Upper lobe of right lung (tissue), 1 donor: ENCODE results near the gene AP3B1. TPM values are rescaled to one million over a fixed set of nuclear protein-coding genes. Genes with fewer than 3 reads are reported as not detected.

Experiments used
- ATAC-seq: fragments of 200-7000 bp; cut with Tn5 transposase; one replicate; pipeline ENCODE4 v1.9.1; 2020; ENCODE audit warnings: mild to moderate bottlenecking, moderate library complexity
- DNase-seq: peaks from one replicate; pipeline ENCODE4 v3.0.0-alpha.2; 2020
- H3K27ac ChIP-seq: fragments of 200-600 bp; one replicate; pipeline ENCODE4 v1.8.0; 2022
- H3K27me3 ChIP-seq: fragments of 200-600 bp; one replicate; pipeline ENCODE4 v1.8.0; 2022; ENCODE audit warnings: mild to moderate bottlenecking
- H3K36me3 ChIP-seq: fragments of 200-600 bp; one replicate; pipeline ENCODE4 v1.8.0; 2022
- H3K4me1 ChIP-seq: fragments of 200-600 bp; one replicate; pipeline ENCODE4 v1.8.0; 2022
- H3K4me3 ChIP-seq: fragments of 200-600 bp; one replicate; pipeline ENCODE4 v1.8.0; 2022; ENCODE audit warnings: mild to moderate bottlenecking
- H3K9me3 ChIP-seq: fragments of 200-600 bp; one replicate; pipeline ENCODE4 v1.8.0; 2022
- intact Hi-C: fragments of 100-400 bp; cut with DNase I; formaldehyde crosslinking; loops from one replicate; pipeline ENCODE4 v1.11.0; 2022
- total RNA-seq: library from RNA; stranded (reverse); fragmentation: NEBNext Ultra II Directional; extraction: Animal tissue kit (Norgen Biotek cat#: 25700); gene quantifications from one replicate; pipeline ENCODE4 v1.2.1, GENCODE V29; 2021
- TF ChIP-seq, protein P1 (sequence below): fragments of 200-600 bp; IDR thresholded peaks from one replicate; pipeline ENCODE4 v1.8.0; 2022; ENCODE audit warnings: antibody characterized with exemption
- donor health status: DM: no; HTN: yes; CAD: no; lungs with severe emphysema.

The AP3B1 gene
- total RNA-seq, 1 donor from 2014 or later: 32.9 TPM

DNA sequence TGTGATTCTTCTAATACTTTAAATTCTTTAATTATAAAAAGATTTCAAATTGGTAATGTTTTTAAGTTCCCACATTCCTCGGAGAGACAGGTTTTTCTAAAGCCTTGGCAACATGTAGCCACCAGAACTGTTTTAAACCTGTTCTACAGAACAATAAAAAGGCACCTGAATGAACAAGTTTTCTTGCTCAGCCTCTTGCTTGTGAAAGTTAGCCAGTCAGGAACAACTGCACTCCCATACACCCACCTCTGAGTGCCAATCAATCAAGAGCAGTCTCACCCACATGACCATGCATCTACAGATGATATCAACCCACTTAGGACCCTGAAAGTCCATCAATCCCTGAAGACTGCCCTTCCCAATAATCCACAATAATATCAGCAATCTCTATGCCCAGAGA is 62.3 kb downstream of the AP3B1 start:
- intact Hi-C loops: no loop called here
- H3K4me3 ChIP-seq: no peak overlapping the region
- DNase-seq: no peak

GRCh38 chr5:78224358-78224757 is 70.1 kb downstream of the AP3B1 start:
- Histone ChIP-seq H3K4me3 (no peak overlapping the region), H3K27me3 (no peaks in the 10 kb centered on the region), H3K4me1 (no peaks in the 10 kb centered on the region), H3K36me3 (peaks cover 12% of the 10 kb centered on the region), H3K9me3 (no peaks in the 10 kb centered on the region), H3K27ac (no peak overlapping the region)
- no peak for DNase-seq
- ATAC-seq: no peak
- intact Hi-C loops: no loop called here
- TF ChIP-seq, protein P1, sequence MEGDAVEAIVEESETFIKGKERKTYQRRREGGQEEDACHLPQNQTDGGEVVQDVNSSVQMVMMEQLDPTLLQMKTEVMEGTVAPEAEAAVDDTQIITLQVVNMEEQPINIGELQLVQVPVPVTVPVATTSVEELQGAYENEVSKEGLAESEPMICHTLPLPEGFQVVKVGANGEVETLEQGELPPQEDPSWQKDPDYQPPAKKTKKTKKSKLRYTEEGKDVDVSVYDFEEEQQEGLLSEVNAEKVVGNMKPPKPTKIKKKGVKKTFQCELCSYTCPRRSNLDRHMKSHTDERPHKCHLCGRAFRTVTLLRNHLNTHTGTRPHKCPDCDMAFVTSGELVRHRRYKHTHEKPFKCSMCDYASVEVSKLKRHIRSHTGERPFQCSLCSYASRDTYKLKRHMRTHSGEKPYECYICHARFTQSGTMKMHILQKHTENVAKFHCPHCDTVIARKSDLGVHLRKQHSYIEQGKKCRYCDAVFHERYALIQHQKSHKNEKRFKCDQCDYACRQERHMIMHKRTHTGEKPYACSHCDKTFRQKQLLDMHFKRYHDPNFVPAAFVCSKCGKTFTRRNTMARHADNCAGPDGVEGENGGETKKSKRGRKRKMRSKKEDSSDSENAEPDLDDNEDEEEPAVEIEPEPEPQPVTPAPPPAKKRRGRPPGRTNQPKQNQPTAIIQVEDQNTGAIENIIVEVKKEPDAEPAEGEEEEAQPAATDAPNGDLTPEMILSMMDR: no peak

More for the DNA sequence above, 62.3 kb downstream of the AP3B1 start:
- Histone ChIP-seq H3K27me3 (no peaks in the 10 kb centered on the region), H3K4me1 (peaks cover 3% of the 10 kb centered on the region), H3K36me3 (no peaks in the 10 kb centered on the region), H3K27ac (no peak overlapping the region), H3K9me3 (no peaks in the 10 kb centered on the region)
- ATAC-seq: no peak
- TF ChIP-seq, protein P1: no peak

- ATAC-seq (peak; percentile 57), DNase-seq (no peak)
- intact Hi-C loops: no loop called here
- TF ChIP-seq, protein P1: no peak
- Histone ChIP-seq H3K27me3 (no peaks in the 10 kb centered on the region), H3K4me3 (no peak overlapping the region), H3K27ac (no peak overlapping the region), H3K9me3 (no peaks in the 10 kb centered on the region), H3K36me3 (peaks cover 12% of the 10 kb centered on the region), H3K4me1 (no peaks in the 10 kb centered on the region)
Measured at GRCh38 chr5:78221964-78222451, 72.5 kb downstream of the AP3B1 start.

GRCh38 chr5:78221467-78221866 is 73.0 kb downstream of the AP3B1 start:
- Histone ChIP-seq H3K27me3 (no peaks in the 10 kb centered on the region), H3K36me3 (peaks cover 12% of the 10 kb centered on the region), H3K4me3 (no peak overlapping the region), H3K9me3 (no peaks in the 10 kb centered on the region), H3K4me1 (no peaks in the 10 kb centered on the region), H3K27ac (no peak overlapping the region)
- TF ChIP-seq, protein P1: no peak
- intact Hi-C loops: no loop called here
- DNase-seq (no peak), ATAC-seq (no peak)

DNA sequence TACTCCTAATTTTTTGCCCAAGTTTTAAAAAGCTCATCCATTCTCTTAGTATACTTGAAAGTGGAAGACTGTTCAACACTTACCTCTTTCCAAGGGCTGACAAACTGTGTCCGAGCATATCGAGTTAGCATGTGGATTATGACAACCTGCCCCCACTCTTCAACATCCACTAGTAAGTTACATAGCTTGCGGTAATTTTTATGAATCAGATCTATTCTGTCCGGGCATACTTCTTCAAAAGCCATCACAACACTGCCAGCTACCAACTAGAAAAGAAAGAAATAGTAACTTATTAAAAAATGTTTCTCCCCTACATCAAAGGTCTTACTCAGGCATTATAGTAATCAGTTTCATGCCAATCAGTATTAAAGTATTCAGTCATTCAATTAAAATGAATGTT is 78.5 kb downstream of the AP3B1 start:
- H3K9me3 ChIP-seq: no peaks in the 10 kb centered on the region
- no peaks in the 10 kb centered on the region for H3K4me1 ChIP-seq
- TF ChIP-seq, protein P1: no peak
- ATAC-seq: no peak
- intact Hi-C loops: no loop called here
- no peak for DNase-seq
- H3K4me3 ChIP-seq: no peak overlapping the region
- H3K27me3 ChIP-seq: no peaks in the 10 kb centered on the region
- H3K36me3 ChIP-seq: peaks cover 18% of the 10 kb centered on the region
- H3K27ac ChIP-seq: no peak overlapping the region

GRCh38 chr5:78215565-78215964 is 78.9 kb downstream of the AP3B1 start:
- no peaks in the 10 kb centered on the region for H3K27me3 ChIP-seq
- TF ChIP-seq, protein P1: no peak
- intact Hi-C loops: no loop called here
- H3K4me3 ChIP-seq: no peak overlapping the region
- H3K4me1 ChIP-seq: no peaks in the 10 kb centered on the region
- no peak for ATAC-seq
- H3K27ac ChIP-seq: no peak overlapping the region
- peaks cover 18% of the 10 kb centered on the region for H3K36me3 ChIP-seq
- H3K9me3 ChIP-seq: no peaks in the 10 kb centered on the region
- DNase-seq: no peak
